ENCODE measurements around the gene SERPINA10. TPM values are rescaled to one million over a fixed set of nuclear protein-coding genes. Genes with fewer than 3 reads are reported as not detected.

SERPINA10 gene
- total RNA-seq, 1 experiment from 2014 or later = 0.04 TPM

DNA sequence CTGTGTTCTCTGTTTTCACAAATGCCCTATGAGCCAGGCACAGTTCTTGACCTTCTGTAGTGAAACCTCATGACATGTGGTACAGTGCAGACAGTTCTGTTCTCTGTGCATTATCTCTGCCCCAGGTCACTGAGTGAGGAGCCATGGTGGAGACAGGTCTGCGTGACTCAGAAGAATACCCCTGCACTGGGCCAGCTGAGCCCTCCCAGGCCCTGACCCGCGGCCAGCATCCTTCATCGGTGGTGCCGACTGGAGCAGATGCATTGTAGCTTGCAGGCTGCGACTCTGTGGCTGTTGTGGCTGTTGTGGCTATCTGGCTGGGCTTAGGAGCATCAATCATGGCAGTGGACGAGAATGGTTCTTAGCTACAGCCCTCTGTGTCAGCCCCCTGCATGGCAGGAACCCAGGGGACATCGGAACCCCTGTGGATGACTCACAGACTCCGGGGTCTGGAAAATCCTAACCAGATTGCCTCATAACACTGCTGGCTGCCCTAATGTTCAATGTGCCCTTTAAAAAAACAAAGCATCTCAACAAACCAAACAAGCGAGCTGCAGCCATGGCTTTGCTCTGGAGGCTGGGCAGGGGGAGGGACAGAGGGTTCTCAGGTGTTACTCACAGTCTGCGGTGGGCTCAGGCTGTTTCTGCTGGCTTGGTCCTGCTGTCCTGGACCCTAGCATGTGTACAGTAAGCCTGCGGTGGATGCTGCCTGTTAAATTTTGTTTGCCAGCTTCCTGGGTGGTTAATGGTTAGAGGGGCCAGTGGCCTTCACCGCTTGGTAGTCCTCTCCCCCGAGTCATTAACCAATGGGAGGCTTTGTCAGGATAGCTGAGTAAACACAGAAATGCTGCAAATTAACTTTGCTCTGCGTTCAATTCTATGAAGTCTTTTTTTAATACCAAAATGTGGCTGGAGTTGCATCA lies 29.8 kb upstream of the SERPINA10 start, which contains the start of gene SERPINA6:
Gene SERPINA6, minus strand, starts transcription at position 689 of the 923 bp plus-strand sequence. CDS start 8,688 bp downstream, outside the sequence.
- Mint-ChIP-seq H3K27me3 (ENCODE audit: low read depth) (no peaks in the 10 kb centered on the region), H3K27ac (no peak within 1 kb of the TSS), H3K4me3 (no peak within 1 kb of the TSS), H3K36me3 (no peaks in the 10 kb centered on the region), H3K4me1 (peaks cover 6% of the 10 kb centered on the region), H3K9me3 (no peaks in the 10 kb centered on the region)
- DNase-seq (ENCODE audit: low spot score) = no peak
- ChIA-PET CTCF (interaction anchor here (0.9 to 1.5 kb wide), 4 partner anchors 33 to 186 kb away, joined by 3 to 5 read pairs (median 4); no protein-coding TSS in a partner anchor), POLR2A (no interaction called here)
- TF ChIP-seq TEAD1 (CRISPR knock-in tag; IDR thresholded peaks at IDR 0.05) (no peak), PRRX2 (CRISPR knock-in tag; IDR thresholded peaks at IDR 0.05) (no peak), GABPB1 (CRISPR knock-in tag; IDR thresholded peaks at IDR 0.05) (peak; percentile 41; the same call in 1 of the 2 replicates)
- TF ChIP-seq, protein P1, sequence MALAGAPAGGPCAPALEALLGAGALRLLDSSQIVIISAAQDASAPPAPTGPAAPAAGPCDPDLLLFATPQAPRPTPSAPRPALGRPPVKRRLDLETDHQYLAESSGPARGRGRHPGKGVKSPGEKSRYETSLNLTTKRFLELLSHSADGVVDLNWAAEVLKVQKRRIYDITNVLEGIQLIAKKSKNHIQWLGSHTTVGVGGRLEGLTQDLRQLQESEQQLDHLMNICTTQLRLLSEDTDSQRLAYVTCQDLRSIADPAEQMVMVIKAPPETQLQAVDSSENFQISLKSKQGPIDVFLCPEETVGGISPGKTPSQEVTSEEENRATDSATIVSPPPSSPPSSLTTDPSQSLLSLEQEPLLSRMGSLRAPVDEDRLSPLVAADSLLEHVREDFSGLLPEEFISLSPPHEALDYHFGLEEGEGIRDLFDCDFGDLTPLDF (CRISPR knock-in tag; IDR thresholded peaks at IDR 0.05) = no peak
- no peak for ATAC-seq

DNA sequence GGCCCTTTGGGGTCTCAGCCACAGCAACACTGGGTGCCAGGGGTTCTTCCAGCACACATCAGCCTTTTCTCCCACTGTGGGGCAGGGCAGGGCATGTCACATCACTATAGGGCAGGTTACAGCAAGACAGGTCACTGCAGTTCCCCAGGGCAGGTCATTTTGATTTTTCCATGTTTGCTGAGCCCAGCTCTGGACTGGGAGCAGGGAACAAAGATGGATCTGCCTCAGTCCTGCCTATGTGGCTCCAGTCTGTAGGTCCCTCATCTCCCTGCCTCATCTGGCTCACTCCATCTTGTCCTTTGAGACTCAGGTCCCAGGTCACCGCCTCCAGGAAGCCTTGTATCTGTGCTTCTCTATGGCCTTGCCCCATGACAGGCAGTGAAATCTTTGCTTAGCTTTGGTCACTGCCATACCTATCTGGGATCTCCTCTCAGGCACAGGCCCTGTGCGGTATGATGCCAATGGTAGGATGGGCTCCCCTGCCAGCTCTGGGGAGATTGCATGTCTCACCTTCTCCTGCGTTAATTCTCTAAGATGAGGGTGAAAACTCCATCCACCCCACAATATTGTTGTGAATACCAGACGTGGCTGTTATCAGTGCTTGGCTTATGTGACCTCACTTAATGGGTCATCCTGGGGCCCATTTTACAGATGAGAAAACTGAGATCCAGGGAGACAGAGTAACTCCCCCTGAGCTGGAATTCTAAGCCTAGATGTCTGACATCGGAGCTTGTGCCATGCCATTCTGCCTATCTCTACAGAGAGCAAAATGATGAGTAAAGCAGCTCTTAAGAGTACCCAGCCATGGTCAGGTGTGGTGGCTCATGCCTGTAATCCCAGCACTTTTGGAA lies 28.6 kb upstream of the SERPINA10 start:
- ATAC-seq = no peak
- no peaks in the 10 kb centered on the region for H3K9me3 Mint-ChIP-seq
- 0 out of 2 replicates have a peak, but pooled peaks cover 2% of the 10 kb centered on the region for H3K4me1 Mint-ChIP-seq
- H3K27me3 Mint-ChIP-seq (ENCODE audit: low read depth) = no peaks in the 10 kb centered on the region
- CTCF ChIA-PET = interaction anchor here (0.9 to 1.0 kb wide), 3 partner anchors 14 to 382 kb away, joined by 3 read pairs; no protein-coding TSS in a partner anchor
- H3K4me3 Mint-ChIP-seq = no peak overlapping the region
- TF ChIP-seq SP1 (CRISPR knock-in tag; conservative IDR thresholded peaks at IDR 0.05) = no peak
- TF ChIP-seq ZNF219 (CRISPR knock-in tag; IDR thresholded peaks at IDR 0.05; ENCODE audit: borderline replicate concordance) = no peak
- no peak for TF ChIP-seq ZBTB21 (CRISPR knock-in tag; IDR thresholded peaks at IDR 0.05; ENCODE audit: borderline replicate concordance)
- no peak for TF ChIP-seq FOXJ3 (CRISPR knock-in tag; IDR thresholded peaks at IDR 0.05; ENCODE audit: borderline replicate concordance)
- TF ChIP-seq, protein P2, sequence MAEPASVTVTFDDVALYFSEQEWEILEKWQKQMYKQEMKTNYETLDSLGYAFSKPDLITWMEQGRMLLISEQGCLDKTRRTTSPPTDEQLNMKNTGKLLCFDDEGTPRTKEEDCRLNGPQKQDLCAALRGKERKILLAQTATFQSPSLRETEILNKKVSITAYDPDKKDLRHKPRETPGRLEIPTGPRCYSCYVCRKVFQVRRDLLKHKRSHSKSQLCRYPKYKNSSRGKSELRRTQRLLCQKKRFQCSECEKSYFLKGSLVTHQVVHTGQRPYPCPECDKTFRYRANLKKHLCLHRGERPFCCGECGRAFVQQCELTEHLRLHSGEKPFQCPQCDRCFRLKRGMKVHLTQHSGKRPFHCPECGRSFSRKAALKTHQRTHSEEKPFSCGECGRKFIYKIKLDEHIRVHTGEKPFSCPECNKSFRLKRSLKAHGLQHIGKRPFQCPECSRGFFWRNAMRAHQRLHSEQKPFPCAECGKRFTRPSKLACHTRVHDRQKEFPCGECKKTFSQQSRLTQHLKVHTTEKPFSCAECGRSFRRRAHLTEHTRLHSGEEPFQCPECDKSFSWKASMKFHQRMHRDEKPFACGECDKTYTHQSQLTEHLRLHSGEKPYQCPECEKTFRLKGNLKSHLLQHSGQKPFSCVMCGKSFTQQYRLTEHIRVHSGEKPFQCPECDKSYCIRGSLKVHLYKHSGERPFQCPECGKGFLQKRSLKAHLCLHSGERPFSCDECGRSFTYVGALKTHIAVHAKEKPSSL (CRISPR knock-in tag; conservative IDR thresholded peaks at IDR 0.05) = no peak
- no peak for TF ChIP-seq CBFB (CRISPR knock-in tag; IDR thresholded peaks at IDR 0.05; ENCODE audit: low read depth)
- no peak for TF ChIP-seq JAZF1 (CRISPR knock-in tag; IDR thresholded peaks at IDR 0.05)
- TF ChIP-seq ZNF232 (CRISPR knock-in tag; IDR thresholded peaks at IDR 0.05) = no peak
- TF ChIP-seq MYBL2 (CRISPR knock-in tag; IDR thresholded peaks at IDR 0.05) = no peak
- TF ChIP-seq, protein P3, sequence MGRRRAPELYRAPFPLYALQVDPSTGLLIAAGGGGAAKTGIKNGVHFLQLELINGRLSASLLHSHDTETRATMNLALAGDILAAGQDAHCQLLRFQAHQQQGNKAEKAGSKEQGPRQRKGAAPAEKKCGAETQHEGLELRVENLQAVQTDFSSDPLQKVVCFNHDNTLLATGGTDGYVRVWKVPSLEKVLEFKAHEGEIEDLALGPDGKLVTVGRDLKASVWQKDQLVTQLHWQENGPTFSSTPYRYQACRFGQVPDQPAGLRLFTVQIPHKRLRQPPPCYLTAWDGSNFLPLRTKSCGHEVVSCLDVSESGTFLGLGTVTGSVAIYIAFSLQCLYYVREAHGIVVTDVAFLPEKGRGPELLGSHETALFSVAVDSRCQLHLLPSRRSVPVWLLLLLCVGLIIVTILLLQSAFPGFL (CRISPR knock-in tag; IDR thresholded peaks at IDR 0.05; ENCODE audit: borderline replicate concordance) = no peak
- DNase-seq (ENCODE audit: low spot score) = no peak
- H3K27ac Mint-ChIP-seq = no peak overlapping the region
- POLR2A ChIA-PET = no interaction called here
- H3K36me3 Mint-ChIP-seq = no peaks in the 10 kb centered on the region

DNA sequence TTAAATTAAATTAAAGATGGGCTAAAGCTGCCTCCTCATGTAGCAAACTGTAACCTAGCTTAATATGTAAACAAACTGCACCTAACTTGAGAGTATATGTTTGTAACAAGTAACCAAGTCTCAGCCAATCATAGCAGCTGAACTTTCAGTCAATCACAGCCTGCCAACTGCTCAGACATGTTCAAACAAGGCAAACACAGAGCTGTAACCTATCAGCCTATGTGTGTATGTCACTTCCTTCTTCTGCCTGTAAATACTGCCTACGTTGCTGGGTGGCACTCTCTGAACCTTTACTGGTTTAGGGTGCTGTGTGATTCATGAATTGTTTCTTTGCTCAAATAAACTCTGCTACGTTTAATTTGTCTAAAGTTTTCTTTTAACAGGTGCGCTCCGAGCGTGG lies 27.2 kb upstream of the SERPINA10 start:
- ChIA-PET CTCF (interaction anchor here (0.9 to 1.1 kb wide), 3 partner anchors 13 to 380 kb away, joined by 3 read pairs; no protein-coding TSS in a partner anchor), POLR2A (no interaction called here)
- no peak for ATAC-seq
- Mint-ChIP-seq H3K27me3 (ENCODE audit: low read depth) (no peaks in the 10 kb centered on the region), H3K9me3 (no peaks in the 10 kb centered on the region), H3K27ac (no peak overlapping the region), H3K4me3 (no peak overlapping the region), H3K4me1 (0 out of 2 replicates have a peak, but pooled peaks cover 2% of the 10 kb centered on the region), H3K36me3 (no peaks in the 10 kb centered on the region)
- no peak for DNase-seq (ENCODE audit: low spot score)
- TF ChIP-seq FOXJ3 (CRISPR knock-in tag; IDR thresholded peaks at IDR 0.05; ENCODE audit: borderline replicate concordance) (no peak), GABPB1 (CRISPR knock-in tag; IDR thresholded peaks at IDR 0.05) (0 out of 2 replicates have a peak, but pooled peaks have one; percentile 7)
